Lung (tissue), 12 donors: ENCODE measurements around the gene OR6S1. TPM values are rescaled to one million over a fixed set of nuclear protein-coding genes. Genes with fewer than 3 reads are reported as not detected.
"Not testable (repeated sequence)": the region's sequence is repeated elsewhere in the genome, so short reads cannot be mapped to it uniquely, and the experiment has no call there.

Source experiments
- ATAC-seq: fragments of 200-7000 bp; cut with Tn5 transposase; one replicate; pipeline ENCODE4 v1.9.1; 2020; ENCODE audit warnings: moderate number of reproducible peaks; ENCODE audit not compliant: insufficient read depth, low FRiP score
- DNase-seq, 3 donors: peaks; one replicate each; pipeline ENCODE4 v3.0.0-alpha.2; 2013 to 2017
- H3K27ac ChIP-seq, 2 donors: one replicate each; pipeline ENCODE4 v1.5.1; 2013; ENCODE audit warnings: mild to moderate bottlenecking in 2 of 2, moderate library complexity in 2 of 2, control low read depth in 1 of 2, inconsistent platforms in 1 of 2, low read depth in 1 of 2, low read length in 1 of 2
- H3K27me3 ChIP-seq, 3 donors: one replicate each; pipeline ENCODE4 v1.5.1; 2013; ENCODE audit warnings: low read length in 2 of 3; ENCODE audit not compliant: control insufficient read depth in 3 of 3, insufficient read depth in 3 of 3
- H3K36me3 ChIP-seq, 4 donors: one replicate each; pipeline ENCODE4 v1.5.1; 2013; ENCODE audit warnings: low read length in 4 of 4, mild to moderate bottlenecking in 1 of 4, moderate library complexity in 1 of 4; ENCODE audit not compliant: control insufficient read depth in 4 of 4, insufficient read depth in 4 of 4
- H3K4me1 ChIP-seq, 5 donors: one replicate each; pipeline ENCODE4 v1.5.1; 2013; ENCODE audit warnings: low read length in 5 of 5, mild to moderate bottlenecking in 2 of 5, moderate library complexity in 1 of 5; ENCODE audit not compliant: control insufficient read depth in 5 of 5, insufficient read depth in 5 of 5
- H3K4me3 ChIP-seq: one replicate; pipeline ENCODE4 v1.5.1; 2013; ENCODE audit warnings: mild to moderate bottlenecking, control low read depth, moderate library complexity
- H3K9ac ChIP-seq, 2 donors: one replicate each; pipeline ENCODE4 v1.5.1; 2013; ENCODE audit warnings: low read length in 2 of 2, control low read depth in 1 of 2; ENCODE audit not compliant: insufficient read depth in 1 of 2
- H3K9me3 ChIP-seq, 4 donors: one replicate each; pipeline ENCODE4 v1.5.1; 2013; ENCODE audit warnings: low read length in 3 of 4, mild to moderate bottlenecking in 1 of 4, moderate library complexity in 1 of 4; ENCODE audit not compliant: control insufficient read depth in 4 of 4, insufficient read depth in 3 of 4
- WGBS, 2 donors: extraction: QIAGEN DNeasy Blood & Tissue Kit; methylation state at CpG; one replicate each; pipeline ENCODE4 v1.1.7; 2013; 5-methylcytosine and 5-hydroxymethylcytosine counted together
- polyA plus RNA-seq, 2 donors: library from polyadenylated mRNA; stranded (reverse); fragments of 200-250 nt; gene quantifications; one replicate each; pipeline ENCODE4 v1.2.1, GENCODE V29; 2013
- total RNA-seq, 2 donors: library from RNA; depleted of rRNA in 1 of 2; stranded (reverse); fragments of >200 nt in 1 of 2; gene quantifications; one replicate each; pipeline ENCODE4 v1.2.1, GENCODE V29; 2014 to 2021
- TF ChIP-seq, protein P1 (sequence below): IDR thresholded peaks from 2 replicates; pipeline ENCODE4 v1.5.1; 2012; ENCODE audit warnings: mild to moderate bottlenecking; ENCODE audit errors: control extremely low read depth, extremely low read depth
- donor health status: control.
- donor health status: control.
- donor health status: Bipolar disorder and iron deficiency.
- donor health status: healthy.
- donor health status: DM: yes; HTN: yes; CAD: no.

OR6S1 gene
- total and polyA plus RNA-seq, 4 donors, result not detected

GRCh38 chr14:20645481-20645880, 4.0 kb upstream of the OR6S1 start:
- DNase-seq, result no peak

DNA sequence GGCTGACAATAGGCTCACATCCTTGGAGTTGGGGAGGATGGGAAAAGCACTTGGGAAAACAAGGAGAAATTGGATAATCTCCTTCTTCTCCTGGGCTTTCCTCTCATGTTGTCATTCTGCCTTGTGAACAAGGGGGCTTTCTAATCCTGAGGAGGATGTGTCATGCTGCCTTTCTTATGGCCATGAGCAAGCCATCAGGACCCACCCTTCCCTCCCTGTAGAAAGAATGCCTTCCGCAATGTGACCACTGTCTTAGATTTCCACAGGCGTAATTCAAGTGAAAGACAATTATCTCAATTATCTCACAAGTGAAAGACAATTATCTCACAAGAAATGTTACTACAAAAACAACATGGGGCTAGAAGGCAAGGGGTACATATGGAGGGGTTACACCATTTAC, 3.0 kb upstream of the OR6S1 start:
- no peak for ATAC-seq
- TF ChIP-seq, protein P1, sequence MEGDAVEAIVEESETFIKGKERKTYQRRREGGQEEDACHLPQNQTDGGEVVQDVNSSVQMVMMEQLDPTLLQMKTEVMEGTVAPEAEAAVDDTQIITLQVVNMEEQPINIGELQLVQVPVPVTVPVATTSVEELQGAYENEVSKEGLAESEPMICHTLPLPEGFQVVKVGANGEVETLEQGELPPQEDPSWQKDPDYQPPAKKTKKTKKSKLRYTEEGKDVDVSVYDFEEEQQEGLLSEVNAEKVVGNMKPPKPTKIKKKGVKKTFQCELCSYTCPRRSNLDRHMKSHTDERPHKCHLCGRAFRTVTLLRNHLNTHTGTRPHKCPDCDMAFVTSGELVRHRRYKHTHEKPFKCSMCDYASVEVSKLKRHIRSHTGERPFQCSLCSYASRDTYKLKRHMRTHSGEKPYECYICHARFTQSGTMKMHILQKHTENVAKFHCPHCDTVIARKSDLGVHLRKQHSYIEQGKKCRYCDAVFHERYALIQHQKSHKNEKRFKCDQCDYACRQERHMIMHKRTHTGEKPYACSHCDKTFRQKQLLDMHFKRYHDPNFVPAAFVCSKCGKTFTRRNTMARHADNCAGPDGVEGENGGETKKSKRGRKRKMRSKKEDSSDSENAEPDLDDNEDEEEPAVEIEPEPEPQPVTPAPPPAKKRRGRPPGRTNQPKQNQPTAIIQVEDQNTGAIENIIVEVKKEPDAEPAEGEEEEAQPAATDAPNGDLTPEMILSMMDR, result no peak
- no peaks in the 10 kb centered on the region for H3K4me1 ChIP-seq
- H3K4me3 ChIP-seq, result no peak overlapping the region
- H3K9ac ChIP-seq, result no peak overlapping the region
- DNase-seq, result no peak
- peaks cover 0 to 5% (median 4%) of the 10 kb centered on the region in 3 donors for H3K27me3 ChIP-seq
- H3K27ac ChIP-seq, result no peak overlapping the region
- peaks cover 0 to 3% (median 0%) of the 10 kb centered on the region in 4 donors for H3K9me3 ChIP-seq
- no peaks in the 10 kb centered on the region for H3K36me3 ChIP-seq
- WGBS, 2 donors, result 93 to 94% methylated on average over 2 of the region's 2 CpGs

More at GRCh38 chr14:20645481-20645880, 4.0 kb upstream of the OR6S1 start:
- no peak for ATAC-seq
- H3K9me3 ChIP-seq, result peaks cover 0 to 3% (median 0%) of the 10 kb centered on the region in 4 donors
- TF ChIP-seq, protein P1, result no peak
- H3K27me3 ChIP-seq, result peaks cover 0 to 5% (median 4%) of the 10 kb centered on the region in 3 donors
- no peak overlapping the region for H3K27ac ChIP-seq
- WGBS, 2 donors, result 95 to 100% methylated on average over 1 of the region's 1 CpG
- H3K36me3 ChIP-seq, result no peaks in the 10 kb centered on the region
- H3K4me1 ChIP-seq, result no peaks in the 10 kb centered on the region
- H3K4me3 ChIP-seq, result no peak overlapping the region
- H3K9ac ChIP-seq, result no peak overlapping the region

DNA sequence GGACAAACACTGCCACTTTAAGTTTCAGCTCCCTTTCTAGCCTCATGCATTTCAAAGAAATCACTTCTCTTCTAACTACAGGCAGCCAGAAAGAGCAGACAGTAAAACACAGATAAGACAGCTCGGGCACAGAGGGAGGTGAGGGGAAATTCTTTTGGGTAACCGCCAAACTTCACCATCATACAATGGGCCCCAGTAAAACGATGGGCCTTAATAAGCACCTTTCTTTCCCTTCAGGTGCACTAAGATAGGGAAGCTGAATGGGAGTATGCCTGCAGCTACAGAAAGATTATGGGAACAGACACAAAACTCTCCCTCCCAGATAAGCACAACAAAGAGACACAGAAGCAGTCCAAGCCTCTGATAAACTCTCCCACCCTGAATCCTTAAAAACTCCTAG, 1.3 kb upstream of the OR6S1 start:
- H3K27ac ChIP-seq, H3K9ac ChIP-seq, DNase-seq, H3K36me3 ChIP-seq, H3K27me3 ChIP-seq, H3K4me1 ChIP-seq, H3K9me3 ChIP-seq, H3K4me3 ChIP-seq, ATAC-seq: not testable (repeated sequence)
- WGBS, 2 donors, result 25 to 41% methylated on average over 3 of the region's 3 CpGs

- DNase-seq (no peak), ATAC-seq (no peak)
- H3K27me3 ChIP-seq, result peaks cover 0 to 12% (median 4%) of the 10 kb centered on the region in 3 donors
- TF ChIP-seq, protein P1, result no peak
- H3K27ac ChIP-seq, result no peak overlapping the region
- no peaks in the 10 kb centered on the region for H3K4me1 ChIP-seq
- no peak overlapping the region for H3K4me3 ChIP-seq
- peaks cover 0 to 3% (median 0%) of the 10 kb centered on the region in 4 donors for H3K9me3 ChIP-seq
- H3K36me3 ChIP-seq, result no peaks in the 10 kb centered on the region
- 94% methylated on average over 7 of the region's 7 CpGs for WGBS, 2 donors
- H3K9ac ChIP-seq, result no peak overlapping the region
Measured at GRCh38 chr14:20642182-20642581, 691 bp upstream of the OR6S1 start.
